Forelimb muscle (tissue), 1 donor: Measurements from ENCODE around the gene ANHX. TPM values are rescaled to one million over a fixed set of nuclear protein-coding genes. Genes with fewer than 3 reads are reported as not detected.
"Not testable (repeated sequence)": the region's sequence is repeated elsewhere in the genome, so short reads cannot be mapped to it uniquely, and the experiment has no call there.

Experiments used
- DNase-seq: peaks from one replicate; pipeline ENCODE4 v3.0.0-alpha.2; 2013; ENCODE audit warnings: low read depth
- polyA plus RNA-seq: library from polyadenylated mRNA; unstranded; fragments of 120-200 nt; gene quantifications from one replicate; pipeline ENCODE4 v1.2.1, GENCODE V29; 2013; ENCODE audit not compliant: insufficient read length

The ANHX gene
- not detected for polyA plus RNA-seq

GRCh38 chr12:133235401-133236112 lies at the start of gene ANHX:
Gene ANHX (minus strand): TSS chr12:133235877. CDS start chr12:133234356, 1,521 bp downstream.
- DNase-seq = no peak

GRCh38 chr12:133264668-133265067 lies 29.0 kb upstream of the ANHX start:
- not testable (repeated sequence) for DNase-seq

- no peak for DNase-seq
Observed at GRCh38 chr12:133264173-133264572, 28.5 kb upstream of the ANHX start.

- no peak for DNase-seq
Observed at GRCh38 chr12:133256321-133256720, 20.6 kb upstream of the ANHX start.

GRCh38 chr12:133255833-133256232 lies 20.2 kb upstream of the ANHX start:
- not testable (repeated sequence) for DNase-seq

- no peak for DNase-seq
Observed at GRCh38 chr12:133251732-133252131, 16.1 kb upstream of the ANHX start.

- no peak for DNase-seq
Observed at GRCh38 chr12:133236556-133236955, 879 bp upstream of the ANHX start.

- no peak for DNase-seq
Observed at GRCh38 chr12:133236144-133236543, 467 bp upstream of the ANHX start.

GRCh38 chr12:133234971-133235370 lies 706 bp downstream of the ANHX start:
- DNase-seq = no peak

GRCh38 chr12:133233993-133234564 lies 1.6 kb downstream of the ANHX start:
- DNase-seq = no peak

GRCh38 chr12:133233006-133233405 lies 2.7 kb downstream of the ANHX start:
- DNase-seq = no peak

GRCh38 chr12:133231001-133231400 lies 4.7 kb downstream of the ANHX start:
- no peak for DNase-seq

GRCh38 chr12:133227281-133227852 lies 8.3 kb downstream of the ANHX start:
- DNase-seq = no peak

- no peak for DNase-seq
Observed at GRCh38 chr12:133226690-133227089, 9.0 kb downstream of the ANHX start.

- no peak for DNase-seq
Observed at GRCh38 chr12:133225527-133225926, 10.2 kb downstream of the ANHX start.

GRCh38 chr12:133222211-133222610 lies 13.5 kb downstream of the ANHX start:
- no peak for DNase-seq

- no peak for DNase-seq
Observed at GRCh38 chr12:133221241-133221640, 14.4 kb downstream of the ANHX start.

GRCh38 chr12:133220521-133220920 lies 15.2 kb downstream of the ANHX start:
- DNase-seq = no peak

GRCh38 chr12:133217219-133217618 lies 18.5 kb downstream of the ANHX start:
- DNase-seq = no peak

- no peak for DNase-seq
Observed at GRCh38 chr12:133215724-133216123, 20.0 kb downstream of the ANHX start.

GRCh38 chr12:133206390-133206789 lies 29.3 kb downstream of the ANHX start:
- DNase-seq = no peak

- no peak for DNase-seq
Observed at GRCh38 chr12:133204264-133204603, 31.4 kb downstream of the ANHX start.
